ENCODE results near the gene CKAP5.

GRCh38 chr11:46695345-46696211 is 150.5 kb downstream of the CKAP5 start:
- TF ChIP-seq CTCF (conservative IDR thresholded peaks at IDR 0.05; ENCODE audit: low read length) (no peak), EZH2phosphoT487 (IDR thresholded peaks at IDR 0.05; ENCODE audit: borderline replicate concordance, low read depth, low read length) (no peak)
